PC-3 (cell line): Measurements from ENCODE around the gene ATP10A. TPM values are rescaled to one million over a fixed set of nuclear protein-coding genes. Genes with fewer than 3 reads are reported as not detected.

ENCODE experiments used
- ATAC-seq: fragments of 200-7000 bp; cut with Tn5 transposase; 2 replicates; pipeline ENCODE4 v1.9.1; 2020; ENCODE audit warnings: mild to moderate bottlenecking, moderate library complexity
- BruUV-seq: library from RNA; stranded (reverse); fragments of 400-500 nt; replicated peaks from 2 replicates; lab custom pipeline; 2021; lab: Mats Ljungman, UMichigan
- CTCF ChIA-PET: fragments of 300-600 bp; sonication (Branson Sonifier 250); formaldehyde crosslinking; loops from one replicate; lab custom pipeline; 2022; ENCODE audit warnings: antibody characterized with exemption; lab: Charles Lee
- POLR2A ChIA-PET: fragments of 300-600 bp; sonication (Branson Sonifier 250); formaldehyde crosslinking; loops from one replicate; lab custom pipeline; 2022; ENCODE audit warnings: antibody characterized with exemption; ENCODE audit not compliant: unreplicated experiment; lab: Charles Lee
- DNase-seq: peaks from one replicate; pipeline ENCODE4 v3.0.0-alpha.2; 2015
- H2AFZ ChIP-seq: fragments of 300-600 bp; sonication (generic); 2 replicates; pipeline ENCODE4 v1.6.0; 2016; ENCODE audit warnings: antibody characterized with exemption, low read length
- H3F3A ChIP-seq: fragments of 300-600 bp; sonication (generic); one replicate; pipeline ENCODE4 v1.6.0; 2017; ENCODE audit warnings: antibody characterized with exemption, low read length, control low read depth, mild to moderate bottlenecking; ENCODE audit not compliant: unreplicated experiment
- H3K27ac ChIP-seq: fragments of 300-600 bp; sonication (generic); 2 replicates; pipeline ENCODE4 v1.5.1; 2016; ENCODE audit warnings: mild to moderate bottlenecking, low read length
- H3K27me3 ChIP-seq: fragments of 300-600 bp; sonication (generic); 2 replicates; pipeline ENCODE4 v1.6.1; 2016; ENCODE audit warnings: low read length, mixed read lengths
- H3K36me3 ChIP-seq: fragments of 300-600 bp; sonication (generic); 2 replicates; pipeline ENCODE4 v1.6.1; 2016; ENCODE audit warnings: low read depth, mixed run types, low read length, mixed read lengths
- H3K4me1 ChIP-seq: fragments of 300-600 bp; sonication (generic); 2 replicates; pipeline ENCODE4 v1.5.1; 2016; ENCODE audit warnings: low read length; ENCODE audit not compliant: insufficient read depth
- H3K4me2 ChIP-seq: fragments of 300-600 bp; sonication (generic); 2 replicates; pipeline ENCODE4 v1.6.0; 2016; ENCODE audit warnings: low read length
- H3K4me3 ChIP-seq: fragments of 300-600 bp; sonication (generic); 2 replicates; pipeline ENCODE4 v1.5.1; 2016; ENCODE audit warnings: mild to moderate bottlenecking, low read length, mixed read lengths
- H3K79me2 ChIP-seq: fragments of 300-600 bp; sonication (generic); 2 replicates; pipeline ENCODE4 v1.6.1; 2017; ENCODE audit warnings: low read length, mixed read lengths
- H3K9ac ChIP-seq: fragments of 300-600 bp; sonication (generic); 2 replicates; pipeline ENCODE4 v1.6.0; 2016; ENCODE audit warnings: mild to moderate bottlenecking, low read length
- H3K9me2 ChIP-seq: fragments of 300-600 bp; sonication (generic); replicated peaks from 2 replicates; pipeline ENCODE4 v1.6.1; 2016; ENCODE audit warnings: mixed run types, low read length, mixed read lengths
- H3K9me3 ChIP-seq: fragments of 300-600 bp; sonication (generic); 2 replicates; pipeline ENCODE4 v1.6.1; 2016; ENCODE audit warnings: low read length, mixed read lengths
- H4K20me1 ChIP-seq: fragments of 300-600 bp; sonication (generic); 2 replicates; pipeline ENCODE4 v1.6.1; 2016; ENCODE audit warnings: low read length, mixed read lengths
- EZH2 ChIP-seq: fragments of 300-600 bp; sonication (generic); IDR thresholded peaks from one replicate; pipeline ENCODE4 v1.6.1; 2017; ENCODE audit warnings: antibody characterized with exemption, mild to moderate bottlenecking, low read length; ENCODE audit not compliant: unreplicated experiment
- EZH2phosphoT487 ChIP-seq: fragments of 300-600 bp; sonication (generic); IDR thresholded peaks from 2 replicates; pipeline ENCODE4 v1.6.1; 2018; ENCODE audit warnings: mild to moderate bottlenecking, antibody characterized with exemption, low read length, borderline replicate concordance
- intact Hi-C: fragments of 100-400 bp; cut with micrococcal nuclease; formaldehyde crosslinking; loops from 2 replicates; pipeline ENCODE4 v1.9.0; 2023
- total RNA-seq: library from RNA; depleted of rRNA; stranded (reverse); fragments of >200 nt; gene quantifications from 2 replicates; pipeline ENCODE4 v1.2.3, GENCODE V29; 2014
- TF ChIP-seq, protein P1 (sequence below): fragments of 300-600 bp; sonication (generic); conservative IDR thresholded peaks from 2 replicates; pipeline ENCODE4 v1.5.1; 2017; ENCODE audit warnings: antibody characterized with exemption, low read depth, mild to moderate bottlenecking, low read length

The ATP10A gene
- total RNA-seq, 1 experiment from 2014 or later: 2.6 TPM

DNA sequence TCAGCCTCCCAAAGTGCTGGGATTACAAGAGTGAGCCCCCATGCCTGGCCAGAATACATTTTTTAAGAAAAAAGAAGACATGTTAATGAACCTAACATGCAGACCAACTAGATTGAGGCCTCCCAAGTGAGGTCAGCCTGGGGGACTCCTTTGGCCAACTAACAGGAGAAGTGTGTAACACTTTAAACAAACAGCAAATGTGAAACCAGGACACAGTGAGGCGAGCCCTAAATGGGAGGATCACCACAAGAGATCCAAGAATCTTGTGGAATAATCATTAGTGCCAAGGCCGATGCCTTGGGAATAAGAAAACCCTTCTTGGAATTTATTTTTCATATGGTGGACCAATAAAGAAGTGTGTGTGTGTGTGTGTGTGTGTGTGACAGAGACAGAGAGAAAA, 73.9 kb downstream of the ATP10A start:
- H4K20me1 ChIP-seq: no peaks in the 10 kb centered on the region
- H3K9ac ChIP-seq: no peak overlapping the region
- no peaks in the 10 kb centered on the region for H3K36me3 ChIP-seq
- no peaks in the 10 kb centered on the region for H3K9me3 ChIP-seq
- BruUV-seq: no TSS peak
- H3F3A ChIP-seq: no peaks in the 10 kb centered on the region
- TF ChIP-seq, protein P1, sequence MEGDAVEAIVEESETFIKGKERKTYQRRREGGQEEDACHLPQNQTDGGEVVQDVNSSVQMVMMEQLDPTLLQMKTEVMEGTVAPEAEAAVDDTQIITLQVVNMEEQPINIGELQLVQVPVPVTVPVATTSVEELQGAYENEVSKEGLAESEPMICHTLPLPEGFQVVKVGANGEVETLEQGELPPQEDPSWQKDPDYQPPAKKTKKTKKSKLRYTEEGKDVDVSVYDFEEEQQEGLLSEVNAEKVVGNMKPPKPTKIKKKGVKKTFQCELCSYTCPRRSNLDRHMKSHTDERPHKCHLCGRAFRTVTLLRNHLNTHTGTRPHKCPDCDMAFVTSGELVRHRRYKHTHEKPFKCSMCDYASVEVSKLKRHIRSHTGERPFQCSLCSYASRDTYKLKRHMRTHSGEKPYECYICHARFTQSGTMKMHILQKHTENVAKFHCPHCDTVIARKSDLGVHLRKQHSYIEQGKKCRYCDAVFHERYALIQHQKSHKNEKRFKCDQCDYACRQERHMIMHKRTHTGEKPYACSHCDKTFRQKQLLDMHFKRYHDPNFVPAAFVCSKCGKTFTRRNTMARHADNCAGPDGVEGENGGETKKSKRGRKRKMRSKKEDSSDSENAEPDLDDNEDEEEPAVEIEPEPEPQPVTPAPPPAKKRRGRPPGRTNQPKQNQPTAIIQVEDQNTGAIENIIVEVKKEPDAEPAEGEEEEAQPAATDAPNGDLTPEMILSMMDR: no peak
- TF ChIP-seq EZH2phosphoT487 (no peak), EZH2 (no peak)
- DNase-seq (no peak), ATAC-seq (no peak)
- ChIA-PET POLR2A (no interaction called here), CTCF (no interaction called here)
- H3K79me2 ChIP-seq: no peaks in the 10 kb centered on the region
- intact Hi-C loops: no loop called here
- no peak overlapping the region for H3K27ac ChIP-seq
- no peak overlapping the region for H2AFZ ChIP-seq
- H3K4me2 ChIP-seq: no peak overlapping the region
- H3K27me3 ChIP-seq: no peaks in the 10 kb centered on the region
- H3K4me3 ChIP-seq: no peak overlapping the region
- no peaks in the 10 kb centered on the region for H3K9me2 ChIP-seq
- H3K4me1 ChIP-seq: no peaks in the 10 kb centered on the region

DNA sequence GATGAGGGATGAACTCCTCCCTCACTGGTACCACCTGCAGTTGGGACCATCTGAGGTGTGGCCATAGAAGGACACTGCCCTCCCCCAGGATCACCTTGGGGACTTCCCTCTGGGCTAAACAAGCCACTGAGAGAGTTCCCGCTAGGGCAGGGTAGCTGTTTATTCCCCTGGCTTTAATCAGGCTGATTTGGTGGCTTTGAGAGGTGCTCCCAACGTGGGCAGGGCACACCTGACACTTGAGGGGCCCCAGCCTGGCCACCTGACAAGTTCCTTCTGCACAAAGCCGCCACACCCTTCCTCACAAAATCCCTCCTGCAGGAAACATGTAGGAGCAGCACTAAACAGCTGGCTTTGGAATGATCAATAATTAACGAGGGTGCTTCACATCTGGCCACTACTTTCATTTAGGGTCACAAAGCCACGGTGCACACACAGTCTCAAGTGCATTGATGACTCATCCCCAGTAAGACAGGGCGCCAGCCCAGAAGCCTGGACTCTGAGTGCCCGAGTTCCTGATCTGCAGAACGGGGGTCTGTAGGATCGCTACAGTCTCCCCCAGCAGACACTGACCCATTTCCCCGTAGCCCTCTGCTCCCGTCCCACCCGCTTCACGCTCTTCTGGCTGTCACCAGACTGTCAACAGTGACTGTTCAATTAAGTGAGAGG, 75.1 kb downstream of the ATP10A start:
- intact Hi-C loops: no loop called here
- BruUV-seq: no TSS peak
- H3K36me3 ChIP-seq: no peaks in the 10 kb centered on the region
- no peaks in the 10 kb centered on the region for H3F3A ChIP-seq
- H3K9me3 ChIP-seq: no peaks in the 10 kb centered on the region
- H3K27ac ChIP-seq: no peak overlapping the region
- TF ChIP-seq EZH2 (no peak), EZH2phosphoT487 (no peak)
- TF ChIP-seq, protein P1: no peak
- no peaks in the 10 kb centered on the region for H3K4me1 ChIP-seq
- no peak overlapping the region for H3K4me2 ChIP-seq
- no peaks in the 10 kb centered on the region for H3K27me3 ChIP-seq
- H3K4me3 ChIP-seq: no peak overlapping the region
- POLR2A ChIA-PET: no interaction called here
- H3K9me2 ChIP-seq: no peaks in the 10 kb centered on the region
- no peak overlapping the region for H3K9ac ChIP-seq
- no peaks in the 10 kb centered on the region for H3K79me2 ChIP-seq
- CTCF ChIA-PET: no interaction called here
- H4K20me1 ChIP-seq: no peaks in the 10 kb centered on the region
- no peak overlapping the region for H2AFZ ChIP-seq
- DNase-seq (peak; percentile 20), ATAC-seq (no peak)

GRCh38 chr15:25787381-25787780, 75.7 kb downstream of the ATP10A start:
- TF ChIP-seq, protein P1: no peak
- TF ChIP-seq EZH2 (no peak), EZH2phosphoT487 (no peak)
- no peak for ATAC-seq
- CTCF ChIA-PET: no interaction called here
- no peaks in the 10 kb centered on the region for H3K9me2 ChIP-seq
- H3K9me3 ChIP-seq: no peaks in the 10 kb centered on the region
- H3F3A ChIP-seq: no peaks in the 10 kb centered on the region
- no peaks in the 10 kb centered on the region for H3K36me3 ChIP-seq
- no peak overlapping the region for H3K9ac ChIP-seq
- no peak for DNase-seq
- no peak overlapping the region for H3K4me2 ChIP-seq
- no peak overlapping the region for H3K27ac ChIP-seq
- no peak overlapping the region for H3K4me3 ChIP-seq
- no peaks in the 10 kb centered on the region for H3K4me1 ChIP-seq
- no peaks in the 10 kb centered on the region for H4K20me1 ChIP-seq
- no peaks in the 10 kb centered on the region for H3K27me3 ChIP-seq
- H3K79me2 ChIP-seq: no peaks in the 10 kb centered on the region
- intact Hi-C loops: no loop called here
- POLR2A ChIA-PET: no interaction called here
- BruUV-seq: no TSS peak
- H2AFZ ChIP-seq: no peak overlapping the region
